Measurements from ENCODE around the gene CCDC107. TPM values are rescaled to one million over a fixed set of nuclear protein-coding genes. Genes with fewer than 3 reads are reported as not detected.

CCDC107 gene
- polyA plus RNA-seq, 2 of the 4 experiments (the other 2 are of a cell fraction), result 13.3 to 20.7 TPM

GRCh38 chr9:35628389-35628991 lies 29.6 kb upstream of the CCDC107 start:
- no peak for FAIRE-seq
- CTCF ChIA-PET, result interaction anchor here (0.6 to 5.7 kb wide), 16 partner anchors 9 to 513 kb away, joined by 3 to 24 read pairs (median 4); partner anchors contain the start of gene ATOSB
- no peak overlapping the region for H3K27ac ChIP-seq
- no peaks in the 10 kb centered on the region for H3K4me1 ChIP-seq
- no peak overlapping the region for H3K4me3 ChIP-seq
- ATAC-seq, result peak in 1 of 2 experiments; percentile 50; a peak in 1 of 6 replicates
- H3K9me3 ChIP-seq, result no peaks in the 10 kb centered on the region
- POLR2A ChIA-PET, result no interaction called here
- DNase-seq (ENCODE audit: low read depth in 1 of 2, low spot score in 1 of 2), result no peak
- TF ChIP-seq CBX2 (IDR thresholded peaks at IDR 0.05; ENCODE audit: borderline replicate concordance, low read depth) (no peak), CEBPB (IDR thresholded peaks at IDR 0.05) (no peak), HEYL (CRISPR knock-in tag; IDR thresholded peaks at IDR 0.05) (no peak), POLR2A (IDR thresholded peaks at IDR 0.05; ENCODE audit: low read length) (no peak)
- 91% methylated on average over 6 of the region's 6 CpGs for WGBS (ENCODE audit: missing lambda C conversion rate)
- H3K4me2 ChIP-seq, result no peak overlapping the region

DNA sequence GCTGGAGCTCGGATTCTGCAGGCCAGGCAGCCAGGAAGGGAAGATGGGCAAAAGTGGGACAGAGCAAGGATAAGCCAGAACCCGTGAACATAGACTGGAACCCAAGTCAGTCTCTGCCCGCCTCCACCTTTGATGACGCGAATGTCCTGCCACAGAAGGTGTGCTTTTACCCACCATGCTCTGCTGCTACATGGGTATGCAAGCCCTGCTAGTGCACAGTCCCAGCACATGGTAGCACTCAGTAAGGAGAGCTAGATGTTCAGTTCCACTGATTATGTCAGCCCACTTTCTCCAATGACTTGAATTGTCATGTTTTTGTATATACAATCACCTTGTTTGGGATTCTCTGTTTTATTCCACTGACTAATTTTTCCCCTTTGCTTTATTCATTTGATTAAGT lies 28.5 kb upstream of the CCDC107 start:
- POLR2A ChIA-PET, result interaction anchor here (1.0 kb wide), 1 partner anchor 14 kb away, joined by 5 read pairs; no protein-coding TSS in a partner anchor
- no peak overlapping the region for H3K4me3 ChIP-seq
- FAIRE-seq, result no peak

DNA sequence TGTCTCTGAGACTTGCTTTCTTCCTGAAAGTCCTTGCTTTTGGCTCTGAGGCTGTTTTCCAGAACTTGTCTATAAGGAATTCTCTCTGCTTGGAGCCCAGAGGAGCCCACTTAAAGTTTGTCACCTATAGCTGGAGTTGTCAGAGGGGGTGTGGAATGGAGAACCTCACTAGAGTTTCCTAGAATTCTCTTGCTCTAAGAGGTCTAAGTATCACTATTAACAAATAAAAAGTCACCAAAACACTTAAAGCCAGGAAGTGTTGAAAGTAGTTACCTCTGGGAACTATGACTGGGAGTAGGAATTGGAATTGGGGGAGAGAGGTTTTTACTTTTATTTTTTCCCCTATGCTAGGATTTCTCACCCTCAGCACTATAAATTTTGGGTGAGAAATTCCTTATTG lies 22.4 kb upstream of the CCDC107 start:
- H3K4me1 ChIP-seq, result no peaks in the 10 kb centered on the region
- FAIRE-seq, result no peak
- ChIA-PET CTCF (interaction anchor here (0.5 to 1.5 kb wide), 4 partner anchors 10 to 127 kb away, joined by 3 to 8 read pairs (median 4); no protein-coding TSS in a partner anchor), POLR2A (no interaction called here)
- no peak overlapping the region for H3K27ac ChIP-seq
- no peak for ATAC-seq
- no peak for DNase-seq (ENCODE audit: low read depth in 1 of 2, low spot score in 1 of 2)
- H3K9me3 ChIP-seq, result no peaks in the 10 kb centered on the region
- no peak overlapping the region for H3K4me3 ChIP-seq
- H3K4me2 ChIP-seq, result no peak overlapping the region
- no peak for TF ChIP-seq RAD21 (conservative IDR thresholded peaks at IDR 0.05 in 1 of 2, IDR thresholded peaks at IDR 0.05 in 1 of 2)
- TF ChIP-seq ELK1 (IDR thresholded peaks at IDR 0.05; ENCODE audit: low read depth, low read length), result no peak
- TF ChIP-seq ZFP36 (IDR thresholded peaks at IDR 0.05; ENCODE audit: borderline replicate concordance, partially characterized antibody), result no peak
- no peak for TF ChIP-seq CBX8 (IDR thresholded peaks at IDR 0.05)
- no peak for TF ChIP-seq NFE2L2 (conservative IDR thresholded peaks at IDR 0.05; ENCODE audit: low read length)
- TF ChIP-seq ZNF302 (CRISPR knock-in tag; IDR thresholded peaks at IDR 0.05), result no peak

More for the DNA sequence above, 28.5 kb upstream of the CCDC107 start:
- TF ChIP-seq FOSL2 (IDR thresholded peaks at IDR 0.05) (no peak), FOSL2 (CRISPR knock-in tag; IDR thresholded peaks at IDR 0.05) (no peak), ZFP36 (IDR thresholded peaks at IDR 0.05; ENCODE audit: borderline replicate concordance, partially characterized antibody) (no peak), BCL3 (IDR thresholded peaks at IDR 0.05) (no peak), EP300 (IDR thresholded peaks at IDR 0.05) (no peak), GATA3 (IDR thresholded peaks at IDR 0.05; ENCODE audit: borderline replicate concordance) (no peak), NFE2L2 (conservative IDR thresholded peaks at IDR 0.05; ENCODE audit: low read length) (no peak), EHF (CRISPR knock-in tag; IDR thresholded peaks at IDR 0.05) (no peak), TFCP2L1 (CRISPR knock-in tag; IDR thresholded peaks at IDR 0.05) (no peak), MAZ (IDR thresholded peaks at IDR 0.05; ENCODE audit: borderline replicate concordance, low read depth, low read length) (no peak), ZSCAN20 (CRISPR knock-in tag; IDR thresholded peaks at IDR 0.05) (no peak), NPAS2 (CRISPR knock-in tag; IDR thresholded peaks at IDR 0.05; ENCODE audit: borderline replicate concordance) (no peak), POLR2A (IDR thresholded peaks at IDR 0.05; ENCODE audit: low read length) (no peak), CEBPB (IDR thresholded peaks at IDR 0.05) (no peak), RCOR1 (IDR thresholded peaks at IDR 0.05; ENCODE audit: low read depth, low read length) (no peak), JUNB (IDR thresholded peaks at IDR 0.05) (no peak)
- TF ChIP-seq, protein P1, sequence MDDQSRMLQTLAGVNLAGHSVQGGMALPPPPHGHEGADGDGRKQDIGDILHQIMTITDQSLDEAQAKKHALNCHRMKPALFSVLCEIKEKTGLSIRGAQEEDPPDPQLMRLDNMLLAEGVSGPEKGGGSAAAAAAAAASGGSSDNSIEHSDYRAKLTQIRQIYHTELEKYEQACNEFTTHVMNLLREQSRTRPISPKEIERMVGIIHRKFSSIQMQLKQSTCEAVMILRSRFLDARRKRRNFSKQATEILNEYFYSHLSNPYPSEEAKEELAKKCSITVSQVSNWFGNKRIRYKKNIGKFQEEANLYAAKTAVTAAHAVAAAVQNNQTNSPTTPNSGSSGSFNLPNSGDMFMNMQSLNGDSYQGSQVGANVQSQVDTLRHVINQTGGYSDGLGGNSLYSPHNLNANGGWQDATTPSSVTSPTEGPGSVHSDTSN (IDR thresholded peaks at IDR 0.05), result no peak
- H3K9me3 ChIP-seq, result no peaks in the 10 kb centered on the region
- 79% methylated on average over 5 of the region's 5 CpGs for WGBS (ENCODE audit: missing lambda C conversion rate)
- CTCF ChIA-PET, result interaction anchor here (0.9 to 5.7 kb wide), 9 partner anchors 10 to 109 kb away, joined by 3 to 24 read pairs (median 4); no protein-coding TSS in a partner anchor
- H3K27ac ChIP-seq, result no peak overlapping the region
- no peak for DNase-seq (ENCODE audit: low read depth in 1 of 2, low spot score in 1 of 2)
- ATAC-seq, result no peak
- H3K4me2 ChIP-seq, result no peak overlapping the region
- no peaks in the 10 kb centered on the region for H3K4me1 ChIP-seq

Measured in A549 (cell line).